ENCODE data around the gene RSAD2. TPM values are rescaled to one million over a fixed set of nuclear protein-coding genes. Genes with fewer than 3 reads are reported as not detected.
"Not testable (repeated sequence)": the region's sequence is repeated elsewhere in the genome, so short reads cannot be mapped to it uniquely, and the experiment has no call there.

Gene RSAD2
- total RNA-seq, 1 donor from 2014 or later, result 62.2 TPM

DNA sequence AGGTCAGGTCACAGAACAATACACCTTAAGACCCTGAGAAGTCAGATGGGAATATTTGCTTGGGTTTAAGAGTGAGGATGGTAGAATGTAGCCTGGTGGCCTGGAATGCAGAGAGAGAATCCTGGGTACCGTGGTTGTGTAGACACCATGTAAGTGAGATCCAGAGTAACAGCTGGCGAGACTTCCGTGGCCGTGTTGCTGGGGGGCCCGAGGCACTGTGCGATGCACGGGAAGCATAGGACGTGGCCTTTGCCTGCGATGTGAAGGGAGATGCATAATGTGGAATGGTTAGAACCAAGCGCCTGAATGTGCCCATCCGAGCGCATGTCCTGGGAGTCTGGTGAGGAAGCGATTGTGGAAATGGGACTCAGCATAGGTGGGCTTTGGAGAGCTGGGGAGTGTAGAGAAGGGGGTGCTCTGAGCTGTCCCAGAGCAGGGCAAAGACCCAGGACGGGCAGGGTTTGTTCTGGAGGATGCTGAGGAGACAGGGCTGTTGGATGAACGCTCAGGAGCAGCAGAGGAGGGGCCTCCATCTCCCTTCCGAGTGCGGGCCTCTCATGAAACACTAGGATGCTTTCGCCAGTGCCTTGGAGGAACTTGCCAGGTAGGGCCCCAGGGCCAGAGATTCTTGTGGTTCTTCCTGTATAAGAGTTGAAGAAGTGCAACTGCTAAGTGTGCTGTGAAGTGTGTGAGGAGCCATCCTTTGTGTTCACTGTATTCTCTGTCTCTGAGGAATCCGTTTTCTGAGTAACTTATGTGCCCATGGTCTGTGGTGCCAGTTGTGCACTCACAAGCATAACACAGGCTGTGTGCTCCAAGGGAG is 46.7 kb downstream of the RSAD2 start:
- intact Hi-C loops (cut with micrococcal nuclease), result no loop called here

DNA sequence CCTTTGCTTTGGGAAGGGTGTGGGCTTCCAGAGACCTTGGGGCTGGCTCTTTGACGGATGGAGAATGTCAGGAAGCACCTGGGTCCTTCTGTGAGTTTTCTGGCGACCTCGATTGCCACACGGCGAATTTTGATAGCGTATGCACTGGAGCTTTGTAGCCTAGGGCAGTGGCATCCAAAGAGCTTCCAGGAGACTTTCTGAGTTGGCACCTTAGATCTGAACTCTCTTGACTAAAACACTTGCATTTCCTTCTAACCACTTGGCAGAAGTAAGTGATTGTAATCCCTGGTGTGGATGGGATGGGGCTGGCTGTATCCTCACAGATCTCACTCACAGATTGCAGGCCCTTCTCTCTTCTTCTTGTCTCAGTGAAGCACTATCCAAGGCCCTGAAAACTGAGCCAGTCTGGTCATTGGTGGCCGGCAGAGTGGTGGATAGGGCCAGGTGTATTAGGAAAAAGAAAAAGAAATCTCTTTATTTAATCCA is 47.4 kb downstream of the RSAD2 start:
- intact Hi-C loops (cut with micrococcal nuclease), result no loop called here

DNA sequence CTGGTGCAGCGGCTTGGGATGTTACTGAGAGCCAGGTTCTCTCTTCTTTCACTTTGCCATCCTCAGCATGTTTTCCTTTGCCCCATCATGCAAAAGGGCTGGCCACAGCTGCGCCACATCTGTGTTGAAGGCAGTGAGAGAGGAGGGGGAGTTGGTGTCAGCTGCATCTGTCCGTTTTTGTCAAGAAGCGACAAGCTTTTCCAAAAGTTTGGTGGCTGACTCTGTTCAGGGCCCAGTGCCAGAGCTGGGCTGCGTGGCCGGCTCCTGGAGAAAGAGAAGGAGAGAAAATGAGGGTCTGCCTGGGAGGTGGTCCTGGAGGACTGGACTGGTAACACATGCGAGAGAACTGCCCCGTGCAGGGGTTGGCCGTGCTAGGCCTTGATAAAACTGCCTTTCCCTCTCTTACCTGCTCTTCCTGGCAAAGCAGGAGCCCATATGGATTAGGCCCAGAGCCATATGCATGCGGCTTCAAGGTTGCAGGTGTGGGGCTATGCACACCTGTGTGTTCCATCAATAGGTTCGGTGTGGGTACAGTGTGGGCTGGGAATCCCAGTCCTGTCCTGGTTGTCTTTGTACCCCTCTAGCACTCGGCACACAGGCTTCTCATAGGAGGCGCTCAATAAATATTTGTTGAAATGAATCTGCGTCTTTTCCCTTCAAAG is 48.6 kb downstream of the RSAD2 start:
- intact Hi-C loops (cut with micrococcal nuclease), result no loop called here

DNA sequence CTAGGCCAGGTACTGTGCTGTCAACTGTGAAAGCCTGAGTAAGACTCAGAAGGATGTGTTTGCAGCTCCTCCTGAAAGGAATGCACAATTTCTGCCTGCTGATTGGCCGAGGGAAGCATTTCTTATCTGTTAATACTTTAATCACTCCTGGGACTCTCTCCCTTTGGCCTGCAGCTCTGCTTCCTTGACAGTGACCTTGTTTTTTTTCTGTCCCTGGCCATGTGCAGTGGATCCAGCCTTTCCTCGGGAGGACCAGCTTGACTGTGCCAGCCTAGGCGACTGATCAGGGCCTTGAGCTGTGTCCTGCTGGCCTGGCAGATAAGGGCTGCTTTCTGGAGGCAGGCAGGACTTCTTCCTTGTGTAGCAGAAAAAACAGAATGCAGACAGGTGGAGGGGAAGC is 49.6 kb downstream of the RSAD2 start:
- intact Hi-C loops (cut with micrococcal nuclease), result no loop called here

DNA sequence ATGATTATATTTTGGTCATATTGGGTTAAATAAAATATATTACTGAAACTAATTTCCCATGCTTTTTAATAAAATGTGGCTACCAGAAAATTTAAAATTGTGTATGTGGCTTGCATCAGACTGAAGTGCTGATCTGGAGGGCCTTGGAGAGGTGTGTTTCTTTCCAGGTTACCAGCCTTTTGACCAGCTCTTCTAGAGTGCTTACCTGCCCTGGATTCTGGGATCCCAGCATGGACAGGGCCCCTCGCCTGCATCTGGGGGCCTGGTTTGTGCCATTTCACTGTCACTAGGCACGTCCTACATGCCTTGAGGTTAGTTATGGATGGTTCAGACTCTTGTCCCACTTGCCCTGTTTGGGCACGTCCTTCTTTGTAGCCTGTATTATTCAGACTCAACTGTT is 50.2 kb downstream of the RSAD2 start:
- intact Hi-C loops (cut with micrococcal nuclease), result no loop called here

DNA sequence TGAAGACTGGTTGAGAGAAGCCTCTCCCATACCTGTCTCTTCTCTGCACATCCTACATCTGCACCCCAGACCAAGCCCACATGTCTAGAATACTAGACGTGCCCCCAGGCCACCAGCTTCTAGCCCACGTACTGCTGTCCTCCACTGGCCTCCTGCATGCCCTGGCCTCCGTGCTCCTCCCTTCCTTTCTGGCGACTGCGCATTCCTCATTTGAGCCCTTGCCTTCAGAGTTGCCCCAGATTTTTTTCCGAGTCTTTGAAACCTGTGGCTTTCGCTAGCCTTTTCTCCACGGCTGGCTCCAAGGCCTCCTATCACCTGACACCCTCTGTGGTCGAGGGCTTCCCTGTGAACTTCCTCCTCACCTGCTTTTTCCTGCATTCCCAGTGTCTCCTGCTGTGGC is 50.9 kb downstream of the RSAD2 start:
- intact Hi-C loops (cut with micrococcal nuclease), result no loop called here

DNA sequence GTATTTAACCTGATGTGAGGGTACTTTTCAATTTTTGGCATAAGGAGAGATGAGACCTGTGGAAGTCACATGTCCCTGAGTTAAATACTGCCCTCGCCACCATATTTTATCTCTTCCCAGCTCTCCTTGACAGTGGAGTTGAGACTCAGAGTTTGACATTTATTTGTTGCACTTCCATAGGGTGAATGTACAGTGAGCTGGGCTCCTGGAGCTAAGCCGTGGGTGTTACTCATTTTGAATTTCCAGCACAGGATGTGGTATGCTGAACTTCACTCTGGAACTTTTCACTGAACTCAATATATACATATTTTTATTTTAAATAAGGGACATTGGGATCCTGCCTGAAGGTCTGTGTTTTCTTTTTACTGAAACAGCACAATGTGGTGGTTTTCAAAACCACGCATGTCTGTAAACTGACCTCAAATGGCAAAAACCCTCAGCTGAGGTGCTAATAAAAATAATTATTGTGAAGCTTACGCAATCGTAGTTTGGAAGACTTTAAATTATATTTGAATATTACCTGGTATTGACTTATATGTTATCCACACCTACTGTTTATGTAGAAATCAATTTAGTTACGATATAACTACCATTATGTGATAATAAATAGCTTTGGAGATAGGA is 51.7 kb downstream of the RSAD2 start:
- intact Hi-C loops (cut with micrococcal nuclease), result no loop called here

DNA sequence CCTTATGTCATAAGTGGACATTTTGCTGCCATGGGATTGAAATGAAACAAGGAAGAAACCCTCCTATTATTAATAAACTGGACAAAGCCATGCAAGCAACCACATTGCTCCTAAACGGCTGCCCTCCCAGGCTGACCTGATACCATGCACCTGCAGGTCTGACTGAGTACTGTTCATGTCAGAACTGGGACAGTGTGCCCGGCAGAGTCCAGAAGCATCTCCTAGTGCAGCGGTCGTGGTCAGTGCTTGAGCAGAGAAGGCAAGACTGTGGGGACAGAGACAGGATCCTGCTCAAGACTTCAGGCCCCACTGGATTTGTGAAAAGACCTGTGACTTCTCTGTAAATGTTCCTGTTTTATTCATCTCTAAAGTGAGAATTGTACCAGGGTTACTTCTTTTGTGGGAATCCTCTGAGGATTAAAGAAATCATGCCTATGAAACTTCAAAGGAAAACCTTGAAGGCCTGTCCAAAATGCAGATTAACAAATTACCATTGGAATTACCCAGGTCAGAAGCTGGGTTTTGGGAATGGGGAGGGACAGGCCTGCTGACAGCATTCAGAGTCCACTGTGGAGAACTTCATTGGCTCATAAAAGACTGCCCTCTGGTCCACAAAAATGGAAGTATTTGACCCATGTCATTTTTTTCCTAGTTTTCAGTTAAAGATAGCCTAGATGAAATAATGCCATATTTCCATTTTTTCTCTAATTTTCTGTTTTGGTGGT is 53.5 kb downstream of the RSAD2 start:
- intact Hi-C loops (cut with micrococcal nuclease), result no loop called here

DNA sequence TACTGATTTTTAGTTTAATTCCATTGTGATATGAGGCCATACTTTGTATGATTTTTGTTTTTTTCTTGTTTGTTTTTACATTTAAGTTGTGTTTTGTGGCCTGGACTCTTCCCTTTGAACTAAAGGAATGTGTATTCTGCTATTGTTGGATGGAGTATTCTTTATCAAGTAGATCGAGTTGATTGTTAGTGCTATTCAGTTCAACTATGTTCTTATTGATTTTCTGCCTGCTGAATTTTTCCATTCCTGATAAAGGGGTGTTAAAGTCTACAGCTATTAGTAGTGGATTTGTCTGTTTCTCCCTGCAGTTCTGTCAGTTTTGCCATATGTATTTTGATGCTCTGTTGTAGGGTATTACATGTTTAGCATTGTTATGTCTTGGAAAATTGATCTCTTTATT is 54.2 kb downstream of the RSAD2 start:
- intact Hi-C loops (cut with micrococcal nuclease), result no loop called here

DNA sequence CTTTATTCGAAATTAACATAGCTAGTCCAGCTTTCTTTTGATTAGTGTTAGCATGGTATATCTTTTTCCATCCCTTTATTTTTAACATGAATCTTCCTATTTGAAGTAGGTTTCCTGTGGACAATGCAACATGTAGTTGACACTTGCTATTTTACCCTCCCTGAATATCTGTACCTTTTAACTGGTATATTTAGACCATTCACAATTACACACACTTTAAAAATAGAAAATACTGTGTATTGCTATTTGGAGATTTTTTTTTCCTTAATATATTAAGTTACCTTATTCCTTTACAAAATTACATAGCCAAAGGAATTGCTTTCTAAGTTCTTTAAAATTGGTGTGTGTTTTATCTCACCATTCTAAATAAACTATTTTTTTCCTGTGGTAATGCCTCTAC is 54.6 kb downstream of the RSAD2 start:
- intact Hi-C loops (cut with micrococcal nuclease), result no loop called here

DNA sequence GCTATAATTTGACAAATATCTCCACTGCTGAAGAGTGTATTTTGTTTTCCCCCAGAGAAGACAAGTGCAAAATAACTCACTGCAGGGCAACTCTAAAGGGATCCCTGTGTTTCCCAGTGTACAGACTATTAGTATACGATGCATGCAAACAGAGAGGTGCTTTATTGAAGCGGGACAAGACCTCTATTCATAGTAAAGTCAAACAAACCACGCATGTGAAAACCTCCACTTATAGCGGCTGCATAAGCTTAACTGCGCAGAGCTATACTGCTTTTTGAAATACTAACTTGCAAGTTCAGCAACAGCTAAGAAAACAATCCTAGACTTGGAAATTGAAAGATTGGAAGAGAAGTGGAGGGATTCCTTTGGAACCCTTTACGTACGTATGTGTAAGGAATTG is 55.3 kb downstream of the RSAD2 start:
- intact Hi-C loops (cut with micrococcal nuclease), result no loop called here

DNA sequence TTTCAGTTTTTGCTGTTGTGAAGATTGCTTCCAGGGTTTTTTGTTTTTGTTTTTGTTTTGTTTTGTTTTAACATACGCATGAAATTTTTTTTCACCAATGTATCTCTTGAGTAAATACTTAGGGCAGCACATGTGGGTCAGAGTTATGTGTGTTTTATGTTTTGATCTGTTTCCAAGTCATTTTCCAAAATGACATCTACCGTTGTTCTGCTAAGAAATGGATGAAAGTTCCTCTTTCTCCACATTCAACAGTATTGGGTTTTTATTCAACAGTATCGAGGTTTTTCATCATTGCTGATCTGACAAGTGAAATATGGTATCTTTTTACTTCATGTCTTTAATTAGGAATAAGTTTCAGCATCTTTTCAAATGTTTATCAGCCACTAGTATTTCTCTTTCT is 56.3 kb downstream of the RSAD2 start:
- intact Hi-C loops (cut with micrococcal nuclease), result no loop called here

DNA sequence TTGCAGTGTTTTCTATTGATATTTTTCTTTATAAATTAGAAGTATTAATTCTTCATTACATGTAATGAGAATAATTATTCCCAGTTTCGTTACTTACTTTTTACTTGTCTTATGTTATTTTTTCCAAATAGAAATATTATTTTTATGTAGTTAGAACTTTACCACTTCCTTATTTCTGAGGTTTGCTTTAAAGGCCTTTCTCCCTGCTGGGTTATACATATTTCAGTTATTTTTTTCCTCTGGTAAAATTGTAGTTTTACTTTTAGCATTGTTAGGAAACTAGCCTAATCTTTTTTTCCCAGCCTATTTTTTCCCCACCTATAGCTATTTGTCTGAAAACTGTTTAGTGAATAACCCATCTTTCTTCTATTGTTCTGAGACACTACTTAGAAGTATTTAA is 56.8 kb downstream of the RSAD2 start:
- intact Hi-C loops (cut with micrococcal nuclease), result no loop called here

DNA sequence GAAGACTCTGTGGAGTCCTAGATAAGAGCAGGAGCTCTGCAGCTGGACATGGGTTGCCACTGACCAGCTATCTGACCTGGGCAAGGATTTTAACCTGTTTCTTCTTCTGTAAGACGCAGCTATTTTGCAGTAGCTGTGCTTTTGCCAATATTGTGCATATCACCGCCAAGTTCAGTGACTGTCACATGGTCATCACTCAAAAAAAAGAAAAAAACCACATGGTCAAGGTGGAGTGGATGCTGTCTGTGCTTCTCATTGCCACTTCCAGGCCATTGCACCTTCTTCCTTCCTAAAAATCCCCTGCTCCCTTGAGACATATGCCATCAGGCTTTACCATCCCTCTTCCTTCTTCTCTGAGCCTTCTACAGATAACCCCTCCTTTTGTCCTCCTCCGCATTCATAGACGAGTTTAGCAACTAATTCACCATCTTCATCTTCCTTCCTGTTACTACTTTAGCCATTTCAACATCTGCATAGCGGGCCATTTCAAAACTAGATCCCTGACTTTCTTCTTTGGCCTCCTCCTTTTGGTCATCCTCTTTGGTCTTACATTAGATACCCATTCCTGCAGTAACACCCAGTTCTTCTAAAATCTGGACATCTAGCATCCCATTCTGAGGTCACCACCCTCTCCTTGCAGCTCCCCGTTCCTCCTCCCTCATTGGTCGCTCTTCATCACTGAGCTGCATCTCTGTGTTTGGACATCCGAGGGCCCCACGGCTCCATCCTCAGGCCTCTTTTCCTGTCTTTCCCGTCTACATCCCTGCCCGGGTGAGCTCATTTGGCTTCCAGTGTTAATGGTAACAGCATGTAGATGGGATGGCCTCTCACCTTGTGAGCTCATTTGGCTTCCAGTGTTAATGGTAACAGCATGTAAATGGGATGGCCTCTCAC is 57.4 kb downstream of the RSAD2 start:
- intact Hi-C loops (cut with micrococcal nuclease), result no loop called here

DNA sequence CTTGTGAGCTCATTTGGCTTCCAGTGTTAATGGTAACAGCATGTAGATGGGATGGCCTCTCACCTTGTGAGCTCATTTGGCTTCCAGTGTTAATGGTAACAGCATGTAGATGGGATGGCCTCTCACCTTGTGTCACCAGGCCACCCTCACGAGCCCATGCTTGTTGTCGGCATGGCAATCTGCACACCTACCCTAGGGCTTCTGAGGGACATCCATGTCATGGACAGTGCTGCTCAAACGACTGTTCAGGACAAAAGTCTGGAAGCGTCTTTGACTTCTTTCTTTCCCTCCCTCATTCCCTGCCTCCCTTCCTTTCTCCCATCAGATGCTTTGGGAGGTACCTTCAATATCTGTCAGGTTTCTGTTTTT is 58.1 kb downstream of the RSAD2 start:
- intact Hi-C loops (cut with micrococcal nuclease), result not testable (repeated sequence)

DNA sequence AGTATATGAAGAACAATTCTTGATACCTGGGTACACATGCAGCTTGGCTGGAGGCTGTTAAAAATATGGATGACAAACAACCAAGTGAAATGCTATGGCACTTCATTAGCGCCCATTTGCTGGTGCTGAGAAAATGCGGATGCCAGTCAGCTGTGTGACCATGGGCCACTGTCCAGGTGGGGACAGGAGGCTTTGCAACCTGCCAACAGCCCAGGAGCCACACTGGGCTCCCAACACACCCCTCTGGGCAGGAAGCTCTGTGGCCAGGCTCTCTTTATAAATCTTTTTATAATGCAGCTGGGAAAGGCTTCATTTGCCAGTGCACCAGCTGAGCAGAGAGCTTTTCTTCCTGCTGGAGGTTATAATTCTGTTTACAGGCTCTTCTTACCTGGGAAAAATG is 59.6 kb downstream of the RSAD2 start:
- intact Hi-C loops (cut with micrococcal nuclease), result no loop called here

DNA sequence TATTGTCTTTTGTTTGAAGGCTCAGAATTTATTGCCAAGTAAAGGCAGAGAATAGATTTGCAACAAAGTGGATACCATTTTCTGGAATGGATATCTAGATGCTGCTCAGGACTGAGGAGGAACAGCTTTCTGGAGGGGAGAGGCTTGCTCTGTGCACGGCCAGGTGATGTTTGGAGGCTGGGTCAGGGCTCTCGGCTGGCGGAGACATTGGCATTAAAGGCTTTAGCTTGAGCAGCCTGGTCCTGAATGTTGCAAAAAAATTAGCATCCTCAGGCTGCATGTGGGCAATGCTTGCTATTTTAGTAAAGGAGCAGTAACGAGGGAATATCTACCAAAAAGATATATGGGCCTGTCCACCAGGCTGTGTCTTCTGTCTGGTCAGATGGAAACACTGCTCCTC is 60.0 kb downstream of the RSAD2 start:
- intact Hi-C loops (cut with micrococcal nuclease), result no loop called here

DNA sequence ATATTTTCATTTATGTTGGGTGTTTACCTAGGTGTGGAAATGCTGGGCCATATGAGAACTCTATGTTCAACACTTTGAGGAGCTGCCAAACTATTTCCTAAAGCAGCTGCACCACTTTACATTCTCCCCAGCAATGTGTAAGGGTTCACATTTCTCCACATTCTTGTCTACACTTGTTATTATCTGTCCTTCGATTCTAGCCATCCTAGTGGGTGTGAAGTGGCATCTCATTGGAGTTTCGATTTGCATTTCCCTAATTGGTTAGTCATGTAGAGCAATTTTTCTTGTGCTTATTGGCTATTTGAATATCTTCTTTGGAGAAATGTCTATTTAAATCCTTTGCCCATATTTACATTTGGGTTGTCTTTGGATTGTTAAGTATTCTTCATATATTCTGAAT is 61.5 kb downstream of the RSAD2 start:
- intact Hi-C loops (cut with micrococcal nuclease), result loop anchor here (2.0 kb wide), 1 partner anchor 16 kb away; no protein-coding TSS in a partner anchor

DNA sequence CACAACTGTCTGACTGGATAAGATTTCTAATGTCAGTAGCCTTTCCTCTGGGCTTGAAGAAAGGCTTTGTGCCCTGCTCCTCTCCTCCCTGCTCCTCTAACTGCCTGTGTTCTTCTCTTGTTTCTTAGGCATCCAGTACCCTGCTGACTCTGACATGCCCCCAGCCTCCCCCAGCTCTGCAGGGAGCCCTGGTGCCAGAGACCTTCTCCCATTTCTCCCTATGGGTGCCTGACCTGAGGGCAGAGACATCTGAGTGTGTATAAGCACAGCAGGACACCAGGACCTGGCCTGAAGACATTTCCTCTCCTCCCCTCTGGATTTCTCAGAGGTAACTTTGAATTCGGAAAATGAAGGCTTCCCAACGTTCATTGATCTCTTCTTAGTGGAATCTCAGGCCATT is 63.2 kb downstream of the RSAD2 start:
- intact Hi-C loops (cut with micrococcal nuclease), result no loop called here

DNA sequence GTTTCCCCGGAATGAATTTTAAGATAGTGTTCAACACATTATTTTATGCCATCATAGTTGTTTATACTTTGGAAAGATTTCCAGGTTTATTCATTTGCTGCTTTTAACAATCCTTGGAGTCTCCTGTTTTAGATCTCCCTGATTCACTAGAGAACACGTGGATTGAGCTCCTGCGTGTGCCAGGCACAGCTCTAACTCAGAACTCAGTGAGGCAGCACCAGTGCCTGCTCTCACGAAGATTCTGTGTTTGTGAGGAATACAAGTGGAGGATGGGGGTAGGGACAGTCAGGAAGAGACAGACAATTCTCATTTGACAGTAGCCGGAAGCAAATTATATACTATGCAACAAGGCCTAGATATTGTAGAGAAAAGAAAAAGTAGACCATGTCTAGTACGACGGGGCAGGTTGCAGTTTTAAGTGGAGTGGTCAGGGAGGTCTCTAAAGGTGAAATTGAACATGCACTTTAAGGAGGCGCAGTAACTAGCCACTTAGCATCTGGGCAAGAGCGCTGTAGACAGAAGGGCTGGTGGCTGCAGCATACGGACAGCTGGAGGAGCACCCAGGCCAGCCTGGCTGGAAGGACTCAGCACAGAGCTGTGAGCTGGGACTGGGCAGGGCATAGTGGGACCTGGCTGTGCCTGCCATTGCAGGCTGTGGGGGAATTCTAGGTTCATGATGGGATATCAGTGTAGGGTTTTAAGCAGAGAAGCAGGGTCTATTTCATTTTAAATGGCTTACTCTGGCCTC is 63.9 kb downstream of the RSAD2 start:
- intact Hi-C loops (cut with micrococcal nuclease), result no loop called here
